ENCODE data around the gene ZER1. TPM values are rescaled to one million over a fixed set of nuclear protein-coding genes. Genes with fewer than 3 reads are reported as not detected.

ZER1 gene
- total RNA-seq, 3 donors from 2014 or later (not counting 1 experiment from before 2014, with no cell fraction given) = 35.0 to 37.4 (median 35.2) TPM

- WGBS (ENCODE audit: insufficient coverage) = under 1% methylated on average over 76 of the region's 83 CpGs
- H3K4me3 Mint-ChIP-seq = peak overlapping the region; percentile 99
Observed at GRCh38 chr9:128689820-128690683, 81.7 kb downstream of the ZER1 start.

GRCh38 chr9:128689293-128689774, 82.4 kb downstream of the ZER1 start:
- ATAC-seq (peak; percentile 30 to 44 (median 43)), DNase-seq (no peak)
- Histone ChIP-seq H3K4me3 (ENCODE audit: low read length) (peak overlapping the region; percentile 43), H3K27ac (ENCODE audit: low read length) (peak overlapping the region; percentile 61), H3K36me3 (ENCODE audit: control insufficient read depth, insufficient read depth, low read length) (peaks cover 30% of the 10 kb centered on the region), H3K9me3 (ENCODE audit: control insufficient read depth, insufficient read depth, low read length) (no peaks in the 10 kb centered on the region), H3K27me3 (ENCODE audit: control insufficient read depth, insufficient read depth, low read length) (no peaks in the 10 kb centered on the region), H3K4me1 (ENCODE audit: control insufficient read depth, insufficient read depth, low read length) (peaks cover 48% of the 10 kb centered on the region)
- Mint-ChIP-seq H3K4me3 (peak overlapping the region; percentile 79), H3K9me3 (no peaks in the 10 kb centered on the region), H3K4me1 (peaks cover 56 to 66% of the 10 kb centered on the region in 2 donors), H3K27ac (peak overlapping the region; percentile 89 to 96), H3K36me3 (peaks cover 27% of the 10 kb centered on the region), H3K27me3 (ENCODE audit: low read depth in 2 of 2) (no peaks in the 10 kb centered on the region)
- WGBS (ENCODE audit: insufficient coverage) = under 1% methylated on average over 77 of the region's 80 CpGs
- TF ChIP-seq, protein P1, sequence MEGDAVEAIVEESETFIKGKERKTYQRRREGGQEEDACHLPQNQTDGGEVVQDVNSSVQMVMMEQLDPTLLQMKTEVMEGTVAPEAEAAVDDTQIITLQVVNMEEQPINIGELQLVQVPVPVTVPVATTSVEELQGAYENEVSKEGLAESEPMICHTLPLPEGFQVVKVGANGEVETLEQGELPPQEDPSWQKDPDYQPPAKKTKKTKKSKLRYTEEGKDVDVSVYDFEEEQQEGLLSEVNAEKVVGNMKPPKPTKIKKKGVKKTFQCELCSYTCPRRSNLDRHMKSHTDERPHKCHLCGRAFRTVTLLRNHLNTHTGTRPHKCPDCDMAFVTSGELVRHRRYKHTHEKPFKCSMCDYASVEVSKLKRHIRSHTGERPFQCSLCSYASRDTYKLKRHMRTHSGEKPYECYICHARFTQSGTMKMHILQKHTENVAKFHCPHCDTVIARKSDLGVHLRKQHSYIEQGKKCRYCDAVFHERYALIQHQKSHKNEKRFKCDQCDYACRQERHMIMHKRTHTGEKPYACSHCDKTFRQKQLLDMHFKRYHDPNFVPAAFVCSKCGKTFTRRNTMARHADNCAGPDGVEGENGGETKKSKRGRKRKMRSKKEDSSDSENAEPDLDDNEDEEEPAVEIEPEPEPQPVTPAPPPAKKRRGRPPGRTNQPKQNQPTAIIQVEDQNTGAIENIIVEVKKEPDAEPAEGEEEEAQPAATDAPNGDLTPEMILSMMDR (IDR thresholded peaks at IDR 0.05) = no peak
- intact Hi-C loops (cut with micrococcal nuclease) = loop anchor here (1.0 kb wide), 1 partner anchor 35 kb away; the partner anchor contains the start of gene ZDHHC12

More at GRCh38 chr9:128689820-128690683, 81.7 kb downstream of the ZER1 start:
- Mint-ChIP-seq H3K27me3 (ENCODE audit: low read depth in 2 of 2) (no peaks in the 10 kb centered on the region), H3K9me3 (no peaks in the 10 kb centered on the region), H3K4me1 (peaks cover 49 to 59% of the 10 kb centered on the region in 2 donors), H3K36me3 (peaks cover 33% of the 10 kb centered on the region), H3K27ac (peak overlapping the region; percentile 87 to 92)
- ATAC-seq (peak; percentile 13 to 28 (median 25)), DNase-seq (peak; percentile 30 to 84)
- Histone ChIP-seq H3K4me3 (ENCODE audit: low read length) (peak overlapping the region; percentile 48), H3K27me3 (ENCODE audit: control insufficient read depth, insufficient read depth, low read length) (no peaks in the 10 kb centered on the region), H3K36me3 (ENCODE audit: control insufficient read depth, insufficient read depth, low read length) (peaks cover 33% of the 10 kb centered on the region), H3K27ac (ENCODE audit: low read length) (peak overlapping the region; percentile 55), H3K9me3 (ENCODE audit: control insufficient read depth, insufficient read depth, low read length) (no peaks in the 10 kb centered on the region), H3K4me1 (ENCODE audit: control insufficient read depth, insufficient read depth, low read length) (peaks cover 41% of the 10 kb centered on the region)
- intact Hi-C loops (cut with micrococcal nuclease) = loop anchor here (1.0 kb wide), 1 partner anchor 34 kb away; the partner anchor contains the start of gene ZDHHC12
- TF ChIP-seq, protein P1 (IDR thresholded peaks at IDR 0.05) = no peak

DNA sequence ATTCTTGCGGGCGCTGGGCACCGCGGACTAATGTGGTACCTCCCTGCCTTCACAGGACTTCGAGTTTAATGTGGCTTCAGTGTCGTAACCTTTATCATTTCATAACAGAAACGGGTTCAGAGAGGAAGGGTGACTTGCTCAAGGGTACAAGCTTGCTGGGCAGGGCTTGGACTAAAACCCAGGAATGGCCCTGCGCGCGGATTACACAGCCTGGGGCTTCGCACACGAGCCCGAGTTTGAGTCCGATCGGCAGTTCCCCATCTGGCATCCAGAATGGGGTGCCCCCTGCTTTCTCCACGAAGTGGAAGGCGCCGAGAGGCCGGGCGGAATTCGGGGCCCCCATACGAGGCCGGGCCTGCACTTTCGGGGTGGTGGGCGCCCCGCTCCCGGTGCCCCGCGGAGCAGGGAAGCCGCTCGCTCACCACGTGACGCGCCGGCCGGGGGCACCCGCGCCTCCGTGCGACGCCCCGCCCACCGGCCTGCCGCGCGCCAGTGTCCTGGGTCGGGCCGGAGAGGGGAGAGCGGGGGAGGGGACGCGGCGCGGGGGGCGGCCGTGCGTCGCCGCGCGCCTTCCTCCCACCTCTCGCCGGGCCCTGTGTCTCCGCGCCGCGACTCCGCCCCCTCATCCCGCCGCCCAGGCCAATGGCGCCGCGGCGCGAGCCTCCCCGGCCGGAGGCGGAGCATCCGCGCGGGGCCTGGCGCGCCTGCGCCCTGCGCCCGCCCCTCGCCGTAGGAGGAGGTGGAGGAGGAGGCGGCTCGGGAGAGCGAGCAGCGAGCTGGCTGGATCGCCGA, 83.0 kb downstream of the ZER1 start, which contains the start of gene SET:
TSS of gene SET (plus strand) at position 722 of the 792 bp plus-strand sequence. CDS start 361 bp downstream, outside the sequence.
- Mint-ChIP-seq H3K27ac (peak within 1 kb of the TSS; percentile 89 to 96), H3K36me3 (peaks cover 20% of the 10 kb centered on the region), H3K9me3 (no peaks in the 10 kb centered on the region), H3K4me3 (peak within 1 kb of the TSS; percentile 99), H3K4me1 (peaks cover 62 to 70% of the 10 kb centered on the region in 2 donors), H3K27me3 (ENCODE audit: low read depth in 2 of 2) (no peaks in the 10 kb centered on the region)
- ATAC-seq = peak; percentile 77 to 92 (median 84)
- H3K9me3 ChIP-seq (ENCODE audit: control insufficient read depth, insufficient read depth, low read length) = no peaks in the 10 kb centered on the region
- TF ChIP-seq, protein P1 (IDR thresholded peaks at IDR 0.05) = no peak
- peak; percentile 92 to 97 for DNase-seq
- H3K4me3 ChIP-seq (ENCODE audit: low read length) = peak within 1 kb of the TSS; percentile 66
- 2% methylated on average over 93 of the region's 93 CpGs for WGBS (ENCODE audit: insufficient coverage)
- intact Hi-C loops (cut with micrococcal nuclease) = loop anchor here (1.0 kb wide), 1 partner anchor 36 kb away; the partner anchor contains the start of gene ZDHHC12
- H3K27ac ChIP-seq (ENCODE audit: low read length) = peak within 1 kb of the TSS; percentile 97
- no peaks in the 10 kb centered on the region for H3K27me3 ChIP-seq (ENCODE audit: control insufficient read depth, insufficient read depth, low read length)
- H3K36me3 ChIP-seq (ENCODE audit: control insufficient read depth, insufficient read depth, low read length) = peaks cover 23% of the 10 kb centered on the region
- peaks cover 53% of the 10 kb centered on the region for H3K4me1 ChIP-seq (ENCODE audit: control insufficient read depth, insufficient read depth, low read length)
